NCI-H446 (cell line): Measurements from ENCODE around the gene CNGA2.

Source experiments
- DNase-seq, 2 experiments: peaks; one replicate each; lab custom pipeline; 2025; lab: John Stamatoyannopoulos, UW

CNGA2 gene

DNA sequence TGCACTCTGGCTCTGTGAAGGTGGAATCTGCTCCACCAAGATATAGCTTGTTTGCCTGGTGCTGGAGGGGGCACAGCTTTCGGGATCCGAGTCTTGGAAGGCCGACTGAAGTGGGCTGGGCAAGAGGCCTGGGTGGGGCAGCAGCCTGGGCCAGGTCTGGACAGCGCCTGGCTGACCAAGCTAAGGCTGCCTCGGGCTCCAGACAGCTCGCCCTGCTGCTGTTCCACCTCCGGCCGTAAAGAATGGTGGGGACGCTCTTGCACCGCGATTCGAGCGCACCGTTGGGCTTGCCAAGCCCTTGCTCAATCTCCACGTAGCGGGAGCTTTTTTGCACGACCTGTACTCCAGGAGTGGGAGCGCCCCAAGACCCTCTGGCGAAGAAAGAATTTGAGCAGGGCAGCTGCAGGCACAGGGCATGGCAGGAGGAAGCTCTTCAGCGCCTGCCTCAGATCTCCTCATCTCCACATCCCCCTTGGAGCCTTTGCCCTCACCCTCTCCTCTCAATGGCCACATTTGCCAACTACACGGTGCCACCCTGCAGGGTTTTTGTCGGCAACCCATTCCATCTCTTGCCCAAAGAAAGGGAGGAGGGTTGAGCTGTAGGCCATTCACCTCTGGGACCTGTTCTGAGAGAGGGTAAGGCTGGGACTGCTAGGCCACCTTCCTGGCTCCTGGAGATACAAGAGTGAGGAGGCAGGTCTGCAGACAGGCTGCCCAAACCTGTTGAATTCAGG lies 18.9 kb downstream of the CNGA2 start:
- DNase-seq = peak in 1 of 2 experiments; percentile 41

DNA sequence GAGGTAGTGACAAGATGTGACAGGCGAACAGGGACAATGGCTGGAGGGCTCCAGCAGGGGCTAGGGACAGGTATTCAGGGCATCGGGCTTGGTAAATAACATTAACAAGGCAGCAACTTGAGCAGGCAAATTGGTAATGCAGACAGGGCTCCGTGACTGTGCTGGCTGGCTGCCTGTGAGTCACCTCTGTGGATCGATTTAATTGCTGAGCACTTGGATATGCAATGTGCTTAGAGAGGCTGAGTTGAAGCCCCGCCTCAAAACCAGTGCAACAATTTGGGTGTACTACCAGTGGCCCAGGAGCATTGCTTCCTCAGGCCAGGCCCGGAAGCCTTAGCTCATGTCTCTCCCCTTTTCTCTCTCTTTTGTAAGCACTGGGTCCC lies 19.5 kb downstream of the CNGA2 start:
- no peak for DNase-seq

DNA sequence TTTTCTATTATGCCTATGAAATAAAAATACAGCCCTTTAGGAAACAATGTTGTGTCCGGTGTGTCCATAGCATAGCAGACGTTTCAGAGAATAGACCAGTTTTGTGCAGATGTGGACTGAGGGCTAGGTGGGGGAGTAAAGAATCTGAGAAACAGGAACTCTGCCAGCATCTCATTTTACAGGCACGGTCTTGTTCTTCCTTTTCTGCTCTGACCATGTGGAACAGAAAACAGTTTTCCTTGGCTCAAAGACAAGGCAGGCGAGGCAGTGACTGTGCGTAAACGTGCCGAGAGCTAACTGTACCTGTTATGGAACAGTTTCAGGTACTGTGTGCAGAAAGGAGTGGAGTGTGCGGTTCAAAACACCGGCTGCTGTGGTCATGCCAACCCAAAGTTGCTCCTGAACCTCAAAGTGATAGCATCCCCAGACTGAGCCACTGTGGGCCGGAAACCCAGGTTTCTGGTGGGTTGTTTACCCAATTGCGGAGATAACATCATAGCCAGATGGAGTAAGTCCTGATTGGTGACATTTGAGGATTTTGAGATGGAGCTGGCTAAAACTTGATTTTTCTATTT lies 20.2 kb downstream of the CNGA2 start:
- DNase-seq = no peak

DNA sequence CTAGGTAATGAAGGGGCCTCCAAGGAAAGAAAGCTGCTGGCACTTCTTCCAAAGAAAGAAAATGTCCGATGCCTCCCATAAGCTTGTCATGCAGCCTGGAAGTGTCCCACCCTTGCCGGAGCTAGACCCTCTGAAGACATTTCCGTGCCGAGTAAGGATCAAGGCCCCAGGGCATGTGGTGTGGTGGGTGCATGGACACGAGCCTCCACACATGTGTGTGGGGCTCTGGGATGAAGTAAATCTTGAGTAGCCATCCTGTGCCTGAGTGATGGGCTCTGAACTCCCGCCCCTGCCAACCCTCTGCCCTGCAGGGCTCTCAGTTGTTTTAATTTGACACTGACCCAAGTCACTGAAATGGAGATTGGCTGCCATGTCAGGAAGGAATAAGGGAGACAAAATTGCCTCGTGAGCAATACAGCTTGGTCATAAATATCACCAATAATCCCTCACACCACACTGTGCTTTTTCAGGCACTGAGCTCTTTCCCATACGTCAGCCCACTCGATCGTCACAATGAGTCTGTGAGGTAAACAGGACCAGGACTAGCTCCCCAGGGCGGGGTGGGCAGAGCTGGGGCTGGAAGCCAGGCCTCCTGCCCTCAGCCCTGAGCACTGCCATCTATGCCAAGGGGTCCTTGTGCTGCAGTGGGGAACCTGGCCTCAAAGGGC lies 24.6 kb downstream of the CNGA2 start:
- no peak for DNase-seq

DNA sequence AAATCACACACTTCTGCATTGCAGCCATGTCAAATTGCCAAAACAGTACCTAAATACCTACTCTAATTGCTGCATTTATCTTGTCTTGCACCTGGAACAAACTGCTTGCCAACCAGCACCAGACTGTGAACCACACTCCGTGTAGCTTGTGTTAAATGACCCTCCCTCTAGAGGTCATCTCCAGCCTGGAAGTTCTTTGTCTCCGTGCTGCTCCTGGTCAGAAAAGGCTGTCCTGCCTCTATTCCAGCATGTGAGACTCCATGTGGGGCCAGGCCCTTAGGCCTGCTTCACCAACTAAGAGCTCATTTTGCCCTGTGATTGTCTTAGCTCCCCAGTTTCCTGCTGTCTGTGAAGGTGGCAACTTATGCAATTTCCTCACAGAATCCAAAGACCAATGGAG lies 28.3 kb downstream of the CNGA2 start:
- DNase-seq = no peak

DNA sequence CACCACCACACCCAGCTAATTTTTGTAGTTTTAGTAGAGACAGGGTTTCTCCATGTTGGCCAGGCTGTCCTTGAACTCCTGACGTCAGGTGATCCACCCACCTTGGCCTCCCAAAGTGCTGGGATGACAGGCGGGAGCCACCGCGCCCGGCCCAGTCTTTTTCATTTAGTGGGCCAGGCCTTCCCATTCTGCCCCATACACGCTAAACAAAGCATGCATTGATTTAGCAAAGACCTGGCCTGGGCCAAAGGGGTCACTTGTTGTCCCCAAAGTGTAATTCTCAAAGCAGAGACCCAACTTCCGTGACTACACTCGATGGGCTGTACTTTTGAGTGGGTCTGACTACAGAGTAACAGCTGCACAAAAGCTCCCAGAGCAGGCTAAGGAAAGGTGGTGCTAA lies 29.2 kb downstream of the CNGA2 start:
- no peak for DNase-seq

DNA sequence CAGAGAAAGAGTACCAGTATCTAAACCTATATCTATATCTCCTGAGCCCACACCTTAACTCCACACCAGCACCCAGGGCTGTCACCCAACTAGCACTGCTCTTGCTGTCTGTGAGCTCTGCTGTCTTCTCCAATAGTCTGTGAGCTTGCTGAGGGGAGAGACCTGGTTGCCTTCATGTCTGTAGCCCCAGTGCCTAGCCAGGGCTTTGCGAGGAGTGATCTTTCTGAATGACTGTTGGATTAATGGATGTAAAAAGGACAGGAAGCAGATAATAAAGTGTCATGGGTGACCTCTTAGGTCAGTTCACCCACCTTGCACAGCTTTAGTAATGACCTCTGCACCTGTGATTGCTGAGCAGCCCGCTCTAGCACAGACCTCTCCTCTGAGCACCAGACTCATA lies 30.5 kb downstream of the CNGA2 start:
- no peak for DNase-seq

DNA sequence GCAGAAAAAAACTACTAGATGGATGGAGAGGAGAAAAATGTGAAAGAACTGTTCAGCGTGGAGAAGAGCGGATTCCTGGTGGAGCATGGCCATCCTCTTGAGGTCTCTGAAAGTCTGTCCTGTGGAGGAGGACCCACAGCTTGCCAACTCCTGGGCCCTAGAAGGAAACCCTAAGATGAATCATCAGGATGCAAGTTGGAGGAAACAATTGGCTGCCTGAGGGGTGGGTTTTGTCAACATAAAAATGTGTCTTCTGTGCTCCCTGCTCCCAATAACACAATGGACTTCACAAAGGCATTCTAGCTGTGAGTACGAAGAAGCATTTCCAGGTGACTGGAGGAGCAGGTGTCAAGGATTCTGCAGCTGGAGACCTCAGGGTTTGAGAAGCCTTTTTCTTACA lies 37.2 kb downstream of the CNGA2 start:
- DNase-seq = no peak

DNA sequence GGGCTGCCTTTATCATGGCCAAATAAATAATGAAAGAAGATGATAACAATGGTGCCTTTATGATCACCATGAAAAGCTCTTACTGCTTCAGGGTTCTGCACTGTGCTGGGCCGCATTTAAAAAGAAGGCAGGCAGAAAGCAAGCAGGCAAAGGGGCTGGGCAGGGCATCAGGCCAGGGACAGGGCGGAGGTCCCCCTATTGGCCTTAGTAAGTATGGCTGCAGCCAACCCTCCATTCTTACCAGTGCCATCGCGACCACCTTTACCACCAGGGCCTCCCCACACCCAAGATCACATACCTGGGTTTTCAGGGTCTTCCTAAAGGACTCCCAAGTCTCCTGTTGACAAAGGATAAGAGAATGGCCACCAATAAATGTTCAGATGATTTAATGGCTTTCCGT lies 38.9 kb downstream of the CNGA2 start:
- DNase-seq = no peak

DNA sequence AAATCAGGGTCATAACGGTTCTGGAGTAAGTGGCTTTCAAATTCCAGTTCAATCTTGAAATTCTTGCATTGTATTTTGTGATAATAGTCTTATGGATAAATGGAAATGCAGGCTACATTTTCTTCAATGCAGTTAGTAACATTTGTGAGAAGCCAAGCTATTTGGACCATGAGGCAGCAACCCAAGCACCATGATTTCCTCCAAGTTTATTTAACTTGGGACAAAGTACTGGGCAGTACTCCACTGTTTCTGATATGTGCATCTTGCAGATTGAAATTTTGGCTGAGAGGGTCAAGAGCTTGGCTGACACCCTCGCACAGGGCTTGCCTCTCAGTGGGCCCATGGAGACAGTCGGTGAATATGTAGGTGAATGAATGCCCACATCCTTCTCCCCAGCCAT lies 39.9 kb downstream of the CNGA2 start:
- no peak for DNase-seq

DNA sequence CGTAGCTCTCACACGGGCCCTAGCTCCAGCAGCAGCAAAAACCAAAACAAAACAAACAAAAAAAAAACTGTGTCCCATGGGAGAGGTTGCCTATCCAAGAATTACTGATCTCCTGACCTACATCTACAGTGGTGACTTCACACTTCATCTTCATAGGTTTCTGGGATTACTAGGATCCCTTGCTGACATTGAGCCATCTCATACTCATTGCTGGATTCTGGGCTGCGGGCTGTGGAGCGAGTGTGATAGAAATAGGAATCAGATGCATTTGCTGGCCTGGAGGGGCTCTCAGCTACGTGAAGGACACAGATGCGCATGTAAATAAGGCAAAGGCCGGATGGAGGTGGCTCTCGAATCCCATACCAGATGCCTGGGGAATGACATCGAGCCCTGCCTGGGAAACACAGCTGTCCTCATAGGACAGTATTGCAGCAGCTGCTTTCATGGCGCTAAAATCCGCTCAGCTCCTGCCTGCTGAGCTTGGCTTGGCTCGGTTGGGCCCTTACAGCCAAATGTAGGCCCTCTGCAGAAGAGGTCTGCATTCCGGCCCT lies 41.7 kb downstream of the CNGA2 start:
- DNase-seq = no peak

DNA sequence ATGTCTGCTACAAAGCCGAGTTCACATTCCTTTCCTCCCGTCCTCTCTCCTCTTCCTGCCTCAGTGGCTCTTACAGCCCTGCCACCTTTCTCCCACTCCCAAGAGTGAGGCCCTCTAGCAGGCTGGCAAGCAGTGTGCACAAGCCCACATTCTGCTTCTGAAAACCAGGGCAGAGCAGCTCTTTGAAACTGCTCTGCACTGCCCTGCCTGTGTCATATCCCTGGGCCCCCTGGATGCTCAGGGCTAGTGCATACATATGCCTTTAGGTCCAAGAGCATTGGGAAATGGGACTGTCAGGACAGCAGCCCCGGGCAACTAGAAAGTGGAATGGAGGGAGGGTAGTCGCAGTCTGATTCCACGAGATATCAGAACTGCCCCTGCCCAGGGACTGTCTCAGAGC lies 42.4 kb downstream of the CNGA2 start:
- DNase-seq = no peak

DNA sequence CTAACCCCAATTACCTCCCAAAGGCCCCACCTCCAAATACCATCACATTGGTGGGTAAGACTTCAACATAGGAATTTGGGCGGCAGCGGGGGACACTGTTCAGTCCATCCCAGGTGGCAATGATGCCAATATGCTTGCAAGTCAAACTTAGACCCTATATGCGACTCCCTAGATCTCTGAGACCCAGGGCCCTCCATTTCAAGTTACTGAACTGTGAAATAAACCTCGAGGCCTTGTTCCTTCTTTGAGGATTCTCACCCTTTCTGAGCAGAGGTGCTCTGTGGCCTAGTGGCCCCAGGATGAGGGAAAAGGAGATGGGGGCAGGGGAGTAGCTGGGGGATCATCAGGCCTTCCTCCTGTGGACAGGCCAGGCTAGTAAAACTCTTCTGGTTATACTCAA lies 44.7 kb downstream of the CNGA2 start:
- no peak for DNase-seq

DNA sequence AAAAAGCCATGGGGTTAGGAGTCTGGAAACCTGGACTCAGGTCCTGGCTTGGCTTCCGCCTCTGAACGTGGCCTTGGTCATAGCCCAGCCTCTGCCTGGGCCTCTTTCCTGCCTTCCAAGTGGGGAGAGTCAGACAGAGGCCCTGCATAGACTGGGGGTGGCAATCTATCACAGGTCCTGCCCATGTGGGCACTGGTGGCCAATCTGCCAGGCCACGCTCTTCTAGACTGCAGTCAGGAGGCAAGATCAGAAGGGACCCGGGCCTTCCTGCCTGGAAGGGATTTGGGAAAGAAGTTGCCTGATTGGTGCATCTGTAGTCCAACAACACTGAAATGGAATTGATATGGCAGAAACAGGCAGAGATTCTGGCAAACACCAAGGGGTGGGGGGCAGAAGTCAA lies 46.1 kb downstream of the CNGA2 start:
- no peak for DNase-seq

DNA sequence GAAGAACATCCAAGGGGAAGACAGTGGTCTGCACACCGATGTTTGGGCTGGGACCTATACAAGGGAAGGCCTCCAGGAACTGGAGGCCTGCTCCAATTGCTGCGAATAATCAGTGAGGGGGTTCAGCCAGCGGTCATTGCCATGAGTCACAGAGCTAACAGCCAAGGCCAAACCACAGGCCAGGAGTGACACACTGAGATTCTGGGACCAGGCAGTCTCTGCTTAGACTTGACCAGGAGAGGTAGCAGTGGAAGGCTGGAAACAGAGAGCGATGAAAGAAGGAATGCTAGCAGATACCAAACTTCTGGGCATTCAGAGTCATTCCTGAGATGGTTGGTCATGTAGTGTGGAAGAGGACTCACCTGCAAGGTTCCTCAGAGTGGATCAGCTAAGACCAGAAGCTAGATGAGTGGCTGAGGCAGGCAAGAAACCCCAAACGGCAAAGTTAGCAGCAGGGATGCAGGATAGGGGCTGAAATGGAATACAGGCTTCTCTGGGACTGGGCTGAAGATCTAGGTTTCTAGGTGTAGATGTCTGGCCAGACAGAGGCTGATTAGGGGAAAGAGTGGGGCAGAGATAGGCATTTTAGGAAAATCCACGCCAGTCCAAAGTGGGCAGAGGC lies 54.7 kb downstream of the CNGA2 start:
- no peak for DNase-seq

DNA sequence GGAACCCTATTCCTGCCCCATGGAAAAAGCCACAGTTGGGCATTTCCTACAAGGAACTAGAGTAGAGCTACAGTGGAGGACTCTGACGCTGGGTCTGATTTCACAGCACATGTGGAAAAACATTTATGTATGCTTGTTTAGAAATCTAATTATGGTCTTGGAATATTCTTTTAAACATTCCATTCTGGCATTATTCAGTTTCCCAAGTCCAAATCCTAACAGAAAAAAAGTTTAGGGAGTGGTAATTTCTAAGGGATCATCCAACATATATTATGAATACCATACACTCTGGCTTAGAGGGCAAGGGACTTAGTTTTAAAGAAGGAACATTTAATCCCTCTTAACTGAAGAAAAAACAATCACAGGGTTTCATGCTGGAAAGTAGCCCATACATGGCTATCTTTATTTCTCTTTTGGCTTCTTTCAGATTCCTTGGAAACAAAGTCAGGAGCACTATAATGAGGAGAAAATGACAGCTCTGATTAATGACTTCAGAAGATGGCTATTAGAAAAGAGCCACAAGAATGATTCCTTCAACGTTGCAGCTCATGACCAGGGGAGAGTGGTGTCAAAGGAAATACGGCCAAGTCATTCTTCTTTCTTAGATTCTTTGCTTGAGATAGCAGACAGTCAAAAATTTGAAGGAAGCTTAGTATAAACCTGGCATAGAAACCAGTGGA lies 56.1 kb downstream of the CNGA2 start:
- no peak for DNase-seq

DNA sequence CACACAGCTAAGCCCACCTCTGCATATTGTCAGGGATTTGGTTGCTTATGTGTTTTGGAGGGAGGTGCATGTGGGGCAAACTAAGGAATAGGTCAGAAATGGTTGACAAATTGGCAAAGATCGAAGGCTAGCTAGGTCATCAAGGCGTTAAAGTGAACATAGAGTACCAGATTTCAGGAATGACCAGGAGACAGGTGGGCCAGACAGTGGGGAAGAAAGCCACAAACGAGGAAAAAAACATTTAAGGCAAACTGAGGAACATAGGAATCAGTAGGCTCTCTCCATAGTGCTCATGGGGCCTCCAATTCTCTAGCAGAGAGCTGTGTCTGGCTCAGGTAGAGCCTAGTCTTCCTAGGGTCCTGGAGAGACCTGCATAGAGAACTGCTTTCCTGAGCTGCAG lies 57.4 kb downstream of the CNGA2 start:
- DNase-seq = no peak

DNA sequence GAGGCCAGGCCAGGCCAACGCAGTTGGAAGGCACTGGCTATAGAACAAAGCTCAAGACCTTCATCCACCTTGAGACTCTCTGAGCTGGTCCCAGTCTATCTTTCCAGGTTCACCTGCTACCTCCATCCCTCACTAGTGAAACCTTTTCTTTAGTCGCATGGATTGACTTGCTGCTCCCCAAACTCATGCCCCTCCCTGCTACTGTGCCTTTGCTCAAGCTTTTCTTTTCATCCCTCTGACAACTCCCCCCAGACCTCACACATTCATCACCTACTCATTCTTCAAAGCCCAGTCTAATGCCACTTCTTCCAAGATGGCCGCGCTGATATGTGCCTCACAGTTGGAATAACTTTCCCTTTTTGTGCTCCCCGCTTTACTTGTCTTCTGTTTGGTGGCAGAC lies 58.0 kb downstream of the CNGA2 start:
- no peak for DNase-seq

DNA sequence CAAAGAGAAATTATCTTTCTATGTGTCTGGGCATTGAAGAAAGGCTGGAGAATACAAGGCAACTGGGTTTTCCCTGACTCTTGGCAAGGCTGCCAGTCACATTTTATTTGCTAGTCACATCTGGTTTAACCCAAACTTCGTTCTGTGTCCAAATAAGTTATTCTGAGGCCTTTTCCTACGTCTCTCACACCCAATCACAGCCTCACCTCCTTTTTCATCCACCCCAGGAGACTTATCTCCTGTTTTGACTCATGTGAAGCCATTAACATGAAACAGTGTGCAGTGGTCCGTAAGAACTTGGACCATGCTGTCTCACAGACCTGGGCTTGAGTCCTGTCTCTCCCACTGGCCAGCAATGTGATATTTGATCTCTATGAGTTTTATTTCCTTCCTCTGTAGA lies 59.3 kb downstream of the CNGA2 start:
- no peak for DNase-seq
